A673 (cell line): Measurements from ENCODE around the gene OSBPL3. TPM values are rescaled to one million over a fixed set of nuclear protein-coding genes. Genes with fewer than 3 reads are reported as not detected.

Source experiments
- BruUV-seq: library from RNA; stranded (reverse); fragments of 400-500 nt; replicated peaks from 2 replicates; lab custom pipeline; 2021; lab: Mats Ljungman, UMichigan
- CTCF ChIA-PET: fragments of 300-600 bp; sonication (Branson Sonifier 250); formaldehyde crosslinking; loops from one replicate; lab custom pipeline; 2022; ENCODE audit warnings: antibody characterized with exemption; lab: Charles Lee
- POLR2A ChIA-PET: fragments of 300-600 bp; sonication (Branson Sonifier 250); formaldehyde crosslinking; loops from one replicate; lab custom pipeline; 2022; ENCODE audit warnings: antibody characterized with exemption; ENCODE audit not compliant: low non-redundant PET; lab: Charles Lee
- DNase-seq: peaks from one replicate; pipeline ENCODE4 v3.0.0-alpha.2; 2015; ENCODE audit warnings: low spot score
- H3K27ac ChIP-seq: fragments of 200-600 bp; sonication (generic); 2 replicates; pipeline ENCODE4 v1.5.1; 2016; ENCODE audit warnings: mixed run types, low read depth, mild to moderate bottlenecking, mixed read lengths, antibody characterized with exemption, low read length; ENCODE audit not compliant: poor library complexity, severe bottlenecking
- H3K27me3 ChIP-seq: fragments of 200-600 bp; sonication (generic); replicated peaks from 2 replicates; pipeline ENCODE4 v1.6.1; 2017; ENCODE audit warnings: mixed run types, low read depth, mild to moderate bottlenecking, mixed read lengths, antibody characterized with exemption, low read length; ENCODE audit not compliant: insufficient read depth, poor library complexity
- H3K36me3 ChIP-seq: fragments of 200-600 bp; sonication (generic); 2 replicates; pipeline ENCODE4 v1.6.1; 2016; ENCODE audit warnings: mixed run types, mild to moderate bottlenecking, mixed read lengths, antibody characterized with exemption, low read length; ENCODE audit not compliant: insufficient read depth, poor library complexity, severe bottlenecking
- H3K4me1 ChIP-seq: fragments of 200-600 bp; sonication (generic); 2 replicates; pipeline ENCODE4 v1.6.1; 2017; ENCODE audit warnings: mixed run types, mild to moderate bottlenecking, mixed read lengths, antibody characterized with exemption, low read length; ENCODE audit not compliant: insufficient read depth, poor library complexity, severe bottlenecking
- H3K4me3 ChIP-seq: fragments of 200-600 bp; sonication (generic); 2 replicates; pipeline ENCODE4 v1.5.1; 2016; ENCODE audit warnings: low read depth, mixed run types, mild to moderate bottlenecking, mixed read lengths, low read length; ENCODE audit not compliant: poor library complexity, severe bottlenecking
- H3K9me3 ChIP-seq: fragments of 200-600 bp; sonication (generic); 2 replicates; pipeline ENCODE4 v1.6.1; 2016; ENCODE audit warnings: mixed run types, low read depth, mild to moderate bottlenecking, mixed read lengths, antibody characterized with exemption, low read length; ENCODE audit not compliant: poor library complexity, severe bottlenecking
- CTCF ChIP-seq: fragments of 300-800, 200-600 bp; sonication (generic); conservative IDR thresholded peaks from 2 replicates; pipeline ENCODE4 v1.5.1; 2017; ENCODE audit warnings: low read depth, mild to moderate bottlenecking, antibody characterized with exemption, low read length, moderate library complexity, mixed read lengths
- EZH2 ChIP-seq: fragments of 200-600 bp; sonication (generic); IDR thresholded peaks from 2 replicates; pipeline ENCODE4 v1.6.1; 2017; ENCODE audit warnings: borderline replicate concordance, low read depth, mild to moderate bottlenecking, mixed read lengths, antibody characterized with exemption, low read length; ENCODE audit not compliant: poor library complexity, severe bottlenecking
- intact Hi-C: fragments of 100-400 bp; cut with micrococcal nuclease; formaldehyde crosslinking; loops from one replicate; pipeline ENCODE4 v1.10.0; 2022; ENCODE audit not compliant: unreplicated experiment
- total RNA-seq: library from RNA; stranded (reverse); gene quantifications from 2 replicates; pipeline ENCODE4 v1.2.3, GENCODE V29; 2021

Gene OSBPL3
- total RNA-seq, 1 experiment from 2014 or later, result 21.4 TPM

DNA sequence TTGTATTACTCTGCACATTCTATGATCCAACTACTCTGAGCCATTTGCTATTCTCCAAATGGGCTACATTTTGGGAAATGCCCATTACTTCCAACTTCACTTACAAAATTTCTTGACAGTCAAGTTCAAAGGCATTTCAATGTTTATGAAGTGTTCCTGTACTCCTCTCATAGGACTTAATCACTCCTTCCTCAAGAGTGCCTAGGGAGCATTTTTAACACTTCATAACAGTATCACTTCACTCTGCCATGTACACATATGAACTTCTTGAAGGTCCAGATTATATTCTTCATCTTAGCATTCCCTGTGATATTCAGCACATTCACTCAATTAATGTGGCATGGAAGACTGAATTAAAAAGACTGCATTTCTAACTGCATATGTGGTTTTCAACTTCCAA, 21.6 kb downstream of the OSBPL3 start:
- Histone ChIP-seq H3K4me1 (no peaks in the 10 kb centered on the region), H3K36me3 (no peaks in the 10 kb centered on the region), H3K4me3 (no peak overlapping the region), H3K27ac (no peak overlapping the region), H3K27me3 (no peaks in the 10 kb centered on the region), H3K9me3 (no peaks in the 10 kb centered on the region)
- intact Hi-C loops, result no loop called here
- ChIA-PET CTCF (no interaction called here), POLR2A (no interaction called here)
- no TSS peak for BruUV-seq
- no peak for TF ChIP-seq EZH2
- no peak for TF ChIP-seq CTCF
- no peak for DNase-seq

DNA sequence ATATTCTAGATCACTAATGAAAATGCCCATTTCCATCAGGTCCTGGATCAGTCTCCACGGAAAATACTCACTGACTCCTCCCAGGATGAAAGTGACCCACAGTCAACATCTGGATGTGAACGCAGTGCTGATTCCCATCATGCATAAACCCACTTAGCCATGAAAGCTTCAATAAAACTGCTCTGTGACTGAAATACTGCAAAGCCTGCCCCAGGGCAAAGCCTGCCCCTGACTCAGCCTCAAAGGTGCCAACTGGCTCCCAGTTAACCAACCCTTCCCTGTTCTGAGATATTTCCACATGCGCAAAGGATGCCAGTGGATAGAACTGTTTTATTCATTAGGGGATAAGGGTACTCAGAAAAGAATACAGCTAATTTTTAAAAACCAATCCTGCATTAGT, 24.0 kb downstream of the OSBPL3 start:
- no peak overlapping the region for H3K27ac ChIP-seq
- no TSS peak for BruUV-seq
- H3K4me3 ChIP-seq, result no peak overlapping the region
- no peaks in the 10 kb centered on the region for H3K36me3 ChIP-seq
- H3K9me3 ChIP-seq, result no peaks in the 10 kb centered on the region
- no peak for TF ChIP-seq EZH2
- TF ChIP-seq CTCF, result no peak
- no peaks in the 10 kb centered on the region for H3K4me1 ChIP-seq
- ChIA-PET CTCF (no interaction called here), POLR2A (no interaction called here)
- no peaks in the 10 kb centered on the region for H3K27me3 ChIP-seq
- no peak for DNase-seq
- intact Hi-C loops, result no loop called here

- Histone ChIP-seq H3K9me3 (no peaks in the 10 kb centered on the region), H3K27me3 (no peaks in the 10 kb centered on the region), H3K27ac (no peak overlapping the region), H3K4me3 (no peak overlapping the region), H3K36me3 (no peaks in the 10 kb centered on the region), H3K4me1 (no peaks in the 10 kb centered on the region)
- POLR2A ChIA-PET, result no interaction called here
- no peak for DNase-seq
- no TSS peak for BruUV-seq
- CTCF ChIA-PET, result no interaction called here
- intact Hi-C loops, result no loop called here
- TF ChIP-seq CTCF (no peak), EZH2 (no peak)
Observed at GRCh38 chr7:24955313-24955712, 24.7 kb downstream of the OSBPL3 start.
